Gastrocnemius medialis (tissue), 4 donors: Measurements from ENCODE around the gene OXA1L.

Experiments
- CTCF ChIP-seq, 5 experiments: fragments of 450-650 bp in 3 of 5; fragments of 200-600 bp in 2 of 5; sonication (generic) in 2 of 5; IDR thresholded peaks in 4 of 5; conservative IDR thresholded peaks in 1 of 5; 1 replicate in 4 of 5; 2 replicates in 1 of 5; pipeline ENCODE4 v1.5.1; 2016 to 2019; ENCODE audit warnings: antibody characterized with exemption in 5 of 5, mild to moderate bottlenecking in 3 of 5, moderate library complexity in 3 of 5
- POLR2A ChIP-seq, 2 donors: fragments of 450-650 bp; IDR thresholded peaks; one replicate each; pipeline ENCODE4 v1.6.1; 2017; ENCODE audit warnings: antibody characterized with exemption in 2 of 2, mild to moderate bottlenecking in 2 of 2, moderate library complexity in 2 of 2

GRCh38 chr14:22776215-22776614 is 9.7 kb downstream of the OXA1L start:
- no peak for TF ChIP-seq POLR2A (IDR thresholded peaks at IDR 0.05)
- TF ChIP-seq CTCF (IDR thresholded peaks at IDR 0.05 in 4 of 5, conservative IDR thresholded peaks at IDR 0.05 in 1 of 5), result no peak
